SK-N-SH (cell line): ENCODE measurements around the gene PRKAG1. TPM values are rescaled to one million over a fixed set of nuclear protein-coding genes. Genes with fewer than 3 reads are reported as not detected.

Experiments
- CTCF ChIA-PET: fragments of 300-600, 350-600 bp; formaldehyde crosslinking; extraction: SDS; loops from one replicate; lab custom pipeline; 2021; lab: Yijun Ruan, JAX
- POLR2A ChIA-PET: fragments of 350-600 bp; sonication (Branson Sonifier 250); formaldehyde crosslinking; extraction: SDS; loops from one replicate; lab custom pipeline; 2020; ENCODE audit warnings: antibody characterized with exemption, inconsistent platforms; lab: Yijun Ruan, JAX
- DNase-seq: peaks from one replicate; pipeline ENCODE4 v3.0.0; 2012
- H2AFZ ChIP-seq: fragments of 200-600 bp; sonication (generic); 2 replicates; pipeline ENCODE4 v1.8.1; 2016; ENCODE audit warnings: antibody characterized with exemption, mild to moderate bottlenecking, low read depth
- H3F3A ChIP-seq: fragments of 200-600 bp; sonication (generic); replicated peaks from 2 replicates; pipeline ENCODE3; 2016; ENCODE audit warnings: antibody characterized with exemption, mild to moderate bottlenecking; ENCODE audit not compliant: insufficient read depth
- H3K27ac ChIP-seq, 2 experiments: fragments of 200-500 bp in 1 of 2; fragments of 200-600 bp in 1 of 2; sonication (Bioruptor generic) in 1 of 2; sonication (generic), shearing (Covaris generic) in 1 of 2; 2 replicates each; pipeline versions ENCODE4 v1.5.1 to v1.6.1; 2014 to 2016; ENCODE audit warnings: low read depth in 2 of 2, inconsistent platforms in 1 of 2, low read length in 1 of 2, mild to moderate bottlenecking in 1 of 2, mixed read lengths in 1 of 2
- H3K27me3 ChIP-seq: fragments of 200-600 bp; sonication (generic), shearing (Covaris generic); 2 replicates; pipeline ENCODE4 v1.6.1; 2016; ENCODE audit warnings: mixed run types; ENCODE audit not compliant: insufficient read depth
- H3K36me3 ChIP-seq, 2 experiments: fragments of 200-500 bp in 1 of 2; fragments of 200-600 bp in 1 of 2; sonication (Bioruptor generic) in 1 of 2; sonication (generic) in 1 of 2; replicated peaks in 1 of 2; 2 replicates each; pipeline versions ENCODE3 to v1.5.1; 2014 to 2016; ENCODE audit warnings: low read length in 1 of 2, mild to moderate bottlenecking in 1 of 2; ENCODE audit not compliant: insufficient read depth in 2 of 2, control insufficient read depth in 1 of 2
- H3K4me1 ChIP-seq, 2 experiments: fragments of 200-500 bp in 1 of 2; fragments of 200-600 bp in 1 of 2; sonication (Bioruptor generic) in 1 of 2; sonication (generic), shearing (Covaris generic) in 1 of 2; 2 replicates each; pipeline versions ENCODE4 v1.5.1 to v1.6.1; 2014 to 2016; ENCODE audit warnings: low read depth in 1 of 2, low read length in 1 of 2, mixed run types in 1 of 2; ENCODE audit not compliant: insufficient read depth in 2 of 2, control insufficient read depth in 1 of 2
- H3K4me2 ChIP-seq: fragments of 200-600 bp; sonication (generic), shearing (Covaris generic); 2 replicates; pipeline ENCODE4 v1.6.1; 2017; ENCODE audit warnings: mixed run types
- H3K4me3 ChIP-seq, 2 experiments: fragments of 200-500 bp in 1 of 2; fragments of 200-600 bp in 1 of 2; sonication (Bioruptor generic) in 1 of 2; sonication (generic), shearing (Covaris generic) in 1 of 2; 2 replicates each; pipeline versions ENCODE4 v1.5.1 to v1.8.1; 2014 to 2016; ENCODE audit warnings: low read depth in 2 of 2, inconsistent platforms in 1 of 2, low read length in 1 of 2, mild to moderate bottlenecking in 1 of 2, mixed read lengths in 1 of 2, moderate library complexity in 1 of 2
- H3K79me2 ChIP-seq: fragments of 200-600 bp; sonication (generic); 2 replicates; pipeline ENCODE4 v1.8.1; 2017; ENCODE audit warnings: mild to moderate bottlenecking; ENCODE audit not compliant: insufficient read depth
- H3K9ac ChIP-seq: fragments of 200-600 bp; sonication (generic); 2 replicates; pipeline ENCODE4 v1.6.1; 2017; ENCODE audit warnings: mixed run types
- H3K9me2 ChIP-seq: fragments of 200-600 bp; sonication (generic); 2 replicates; pipeline ENCODE4 v1.6.1; 2017; ENCODE audit warnings: mixed run types
- H3K9me3 ChIP-seq: fragments of 200-600 bp; sonication (generic); 2 replicates; pipeline ENCODE4 v1.6.1; 2017; ENCODE audit warnings: mixed run types, mild to moderate bottlenecking, moderate library complexity
- H4K20me1 ChIP-seq: fragments of 200-600 bp; sonication (generic); 2 replicates; pipeline ENCODE4 v1.6.1; 2017; ENCODE audit warnings: mild to moderate bottlenecking, mixed run types; ENCODE audit not compliant: insufficient read depth
- CTCF ChIP-seq: fragments of 200-600 bp; sonication (generic); IDR thresholded peaks from 2 replicates; pipeline ENCODE4 v1.6.1; 2017; ENCODE audit warnings: antibody characterized with exemption, mild to moderate bottlenecking, moderate library complexity
- EZH2phosphoT487 ChIP-seq: fragments of 200-600 bp; sonication (generic); IDR thresholded peaks from 2 replicates; pipeline ENCODE4 v1.6.1; 2017; ENCODE audit warnings: low read depth, mixed run types, mild to moderate bottlenecking, antibody characterized with exemption, moderate library complexity, borderline replicate concordance
- GATA2 ChIP-seq: sonication (generic); formaldehyde crosslinking; IDR thresholded peaks from 2 replicates; pipeline ENCODE4 v1.5.0; 2020; ENCODE audit warnings: mild to moderate bottlenecking, missing genetic modification reagents
- IRF3 ChIP-seq: fragments of 150-350 bp; IDR thresholded peaks from 2 replicates; pipeline ENCODE4 v1.6.1; 2016; ENCODE audit warnings: mild to moderate bottlenecking, low read depth, low read length
- JUND ChIP-seq: IDR thresholded peaks from 2 replicates; pipeline ENCODE4 v1.4.0; 2012
- MAX ChIP-seq: IDR thresholded peaks from 2 replicates; pipeline ENCODE4 v1.4.0; 2012; ENCODE audit warnings: low read depth
- MEF2A ChIP-seq: IDR thresholded peaks from 2 replicates; pipeline ENCODE4 v1.4.0; 2012; ENCODE audit warnings: low read depth, borderline replicate concordance
- PBX3 ChIP-seq: IDR thresholded peaks from 2 replicates; pipeline ENCODE4; 2012
- RCOR1 ChIP-seq: fragments of 150-350 bp; IDR thresholded peaks from 2 replicates; pipeline ENCODE4 v1.6.1; 2017; ENCODE audit warnings: antibody characterized with exemption, low read length
- RFX5 ChIP-seq: IDR thresholded peaks from 2 replicates; pipeline ENCODE4 v1.6.1; 2012; ENCODE audit warnings: mild to moderate bottlenecking, improper control_type of control experiment, low read length
- RXRA ChIP-seq: IDR thresholded peaks from 2 replicates; pipeline ENCODE4 v1.4.0; 2012; ENCODE audit warnings: low read depth, mild to moderate bottlenecking, borderline replicate concordance
- SMC3 ChIP-seq: IDR thresholded peaks from 2 replicates; pipeline ENCODE4 v1.6.1; 2012; ENCODE audit warnings: low read depth, low read length, improper control_type of control experiment
- TAF1 ChIP-seq: IDR thresholded peaks from 2 replicates; pipeline ENCODE4 v1.6.1; 2012; ENCODE audit warnings: low read depth, mild to moderate bottlenecking, low read length, moderate library complexity, borderline replicate concordance
- TEAD4 ChIP-seq: IDR thresholded peaks from 2 replicates; pipeline ENCODE4 v1.4.0; 2012; ENCODE audit warnings: mild to moderate bottlenecking, borderline replicate concordance; ENCODE audit not compliant: insufficient read depth
- YY1 ChIP-seq: IDR thresholded peaks from 2 replicates; pipeline ENCODE4 v1.4.0; 2012; ENCODE audit warnings: low read depth, mild to moderate bottlenecking
- WGBS: methylation state at CpG from one replicate; pipeline ENCODE4 v1.1.6; 2017; ENCODE audit warnings: low lambda C conversion rate; 5-methylcytosine and 5-hydroxymethylcytosine counted together
- polyA plus RNA-seq, 3 experiments: library from polyadenylated mRNA; depleted of rRNA; stranded (reverse); fragments of >200 nt; gene quantifications; 2 replicates each; pipeline ENCODE4 v1.2.3, GENCODE V29; 2012

PRKAG1 gene
- polyA plus RNA-seq, 1 of the 3 experiments (the other 2 are of a cell fraction): 75.1 TPM

- TF ChIP-seq SMC3 (no peak), RFX5 (no peak), CTCF (no peak), YY1 (no peak), JUND (no peak), TAF1 (no peak), RXRA (no peak), EZH2phosphoT487 (no peak), RCOR1 (no peak), PBX3 (no peak), IRF3 (no peak), GATA2 (no peak), MEF2A (no peak), MAX (no peak), TEAD4 (no peak)
- TF ChIP-seq, all 33 proteins: peak for 0
- H3K9me2 ChIP-seq: no peaks in the 10 kb centered on the region
- 78% methylated on average over 32 of the region's 32 CpGs for WGBS
- H3K4me2 ChIP-seq: no peak overlapping the region
- ChIA-PET POLR2A (no interaction called here), CTCF (interaction anchor here (0.6 to 33.0 kb wide), 14 partner anchors 19 to 138 kb away, joined by 3 to 935 read pairs (median 4); partner anchors contain the start of genes ARF3, FKBP11, PRKAG1 and WNT1)
- H3K27ac ChIP-seq: no peak overlapping the region
- H3K27me3 ChIP-seq: no peaks in the 10 kb centered on the region; the same call in 1 of the 2 replicates
- H3K9me3 ChIP-seq: no peaks in the 10 kb centered on the region
- H2AFZ ChIP-seq: no peak overlapping the region
- H3K36me3 ChIP-seq: no peaks in the 10 kb centered on the region
- no peak overlapping the region for H3K4me3 ChIP-seq
- H3K9ac ChIP-seq: no peak overlapping the region
- peaks cover 1 to 9% of the 10 kb centered on the region in 2 experiments; a peak in 3 of 4 replicates for H3K4me1 ChIP-seq
- H4K20me1 ChIP-seq: no peaks in the 10 kb centered on the region
- DNase-seq: no peak
- peaks cover 10% of the 10 kb centered on the region for H3F3A ChIP-seq
- H3K79me2 ChIP-seq: no peaks in the 10 kb centered on the region
Measured at GRCh38 chr12:48994224-48995085, 24.1 kb downstream of the PRKAG1 start.
